ENCODE data around the gene GHRL. TPM values are rescaled to one million over a fixed set of nuclear protein-coding genes. Genes with fewer than 3 reads are reported as not detected.

Gene GHRL
- total and polyA plus RNA-seq, 2 of the 4 experiments (the other 2 are of a cell fraction) = 0.27 TPM; not detected in 1

DNA sequence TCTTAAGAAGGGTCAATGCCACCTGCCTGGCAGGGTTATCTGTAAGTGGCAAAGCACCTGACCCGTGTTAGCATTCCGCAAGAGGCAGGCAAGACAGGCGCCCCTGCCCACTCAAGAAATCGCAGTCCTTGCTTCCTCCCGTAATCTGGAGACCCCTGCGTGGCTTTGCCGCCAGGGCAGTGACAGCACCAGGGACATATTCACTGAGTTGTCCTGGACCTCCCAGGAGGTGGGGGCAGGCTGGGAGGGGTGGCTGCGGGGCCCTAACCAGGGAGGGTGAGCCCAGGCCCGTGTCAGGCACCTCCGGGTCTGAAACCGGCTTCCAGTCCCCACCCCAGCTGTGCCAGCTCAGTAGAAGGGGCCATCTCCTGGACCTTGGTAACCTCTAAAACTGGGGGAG, 44.0 kb upstream of the GHRL start:
- H4K8ac ChIP-seq (ENCODE audit: low read depth in 2 of 2, low read length in 2 of 2) = no peak overlapping the region
- no peak overlapping the region for H4K91ac ChIP-seq (ENCODE audit: insufficient read depth, low read depth, low read length)
- H2BK5ac ChIP-seq (ENCODE audit: low read depth, low read length, poor library complexity, severe bottlenecking) = no peak overlapping the region
- no peak overlapping the region for H3K56ac ChIP-seq (ENCODE audit: extremely low read depth, insufficient read depth, low read length)
- H3K4me1 ChIP-seq (ENCODE audit: control insufficient read depth, insufficient read depth, low read length) = no peaks in the 10 kb centered on the region
- no peak overlapping the region for H3K18ac ChIP-seq (ENCODE audit: low read depth, low read length)
- DNase-seq (no peak), ATAC-seq (ENCODE audit: low read depth) (no peak)
- H2AK5ac ChIP-seq (ENCODE audit: low read depth, low read length) = no peak overlapping the region
- no peak overlapping the region for H3K27ac ChIP-seq (ENCODE audit: insufficient read depth, low read length)
- H2BK15ac ChIP-seq (ENCODE audit: low read depth, low read length) = no peak overlapping the region
- no peaks in the 10 kb centered on the region for H3K79me1 ChIP-seq (ENCODE audit: low read depth in 1 of 2, low read length in 2 of 2)
- no peak overlapping the region for H4K5ac ChIP-seq (ENCODE audit: low read depth, low read length)
- H2AK9ac ChIP-seq (replicated peaks; ENCODE audit: low read depth, low read length, poor library complexity) = no peak overlapping the region
- intact Hi-C loops (cut with micrococcal nuclease) = no loop called here
- BruUV-seq (replicated peaks) = no TSS peak
- no peak overlapping the region for H3K9ac ChIP-seq (ENCODE audit: low read depth, low read length)
- H3K27me3 ChIP-seq (ENCODE audit: control insufficient read depth, insufficient read depth, low read length) = peaks cover 45% of the 10 kb centered on the region
- H2BK20ac ChIP-seq (ENCODE audit: low read depth, low read length) = no peak overlapping the region
- no peaks in the 10 kb centered on the region for H3K36me3 ChIP-seq (ENCODE audit: control insufficient read depth, insufficient read depth, low read length)
- no peaks in the 10 kb centered on the region for H3K9me3 ChIP-seq (ENCODE audit: control insufficient read depth, insufficient read depth, low read length)
- H3K4me3 ChIP-seq (ENCODE audit: insufficient read depth, low read depth, low read length) = no peak overlapping the region
- CTCF ChIA-PET = no interaction called here
- 80% methylated on average over 1 of the region's 11 CpGs; no CpG with 5 or more reads in 1 of the 2 experiments for WGBS, 2 experiments (ENCODE audit: extremely low coverage in 2 of 2, insufficient read length in 1 of 2)
- H2AFZ ChIP-seq (replicated peaks; ENCODE audit: low read length, poor library complexity) = no peak overlapping the region
- TF ChIP-seq MXI1 (IDR thresholded peaks at IDR 0.05; ENCODE audit: borderline replicate concordance, low read depth, low read length) = no peak
- TF ChIP-seq, protein P1, sequence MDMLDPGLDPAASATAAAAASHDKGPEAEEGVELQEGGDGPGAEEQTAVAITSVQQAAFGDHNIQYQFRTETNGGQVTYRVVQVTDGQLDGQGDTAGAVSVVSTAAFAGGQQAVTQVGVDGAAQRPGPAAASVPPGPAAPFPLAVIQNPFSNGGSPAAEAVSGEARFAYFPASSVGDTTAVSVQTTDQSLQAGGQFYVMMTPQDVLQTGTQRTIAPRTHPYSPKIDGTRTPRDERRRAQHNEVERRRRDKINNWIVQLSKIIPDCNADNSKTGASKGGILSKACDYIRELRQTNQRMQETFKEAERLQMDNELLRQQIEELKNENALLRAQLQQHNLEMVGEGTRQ (IDR thresholded peaks at IDR 0.05; ENCODE audit: low read depth, low read length) = no peak
- no peak for TF ChIP-seq MAZ (IDR thresholded peaks at IDR 0.05; ENCODE audit: borderline replicate concordance, low read depth, low read length)
- TF ChIP-seq FOS (IDR thresholded peaks at IDR 0.05; ENCODE audit: low read depth, low read length) = no peak
- TF ChIP-seq SMC3 (IDR thresholded peaks at IDR 0.05; ENCODE audit: low read depth, low read length) = no peak
- TF ChIP-seq, protein P2, sequence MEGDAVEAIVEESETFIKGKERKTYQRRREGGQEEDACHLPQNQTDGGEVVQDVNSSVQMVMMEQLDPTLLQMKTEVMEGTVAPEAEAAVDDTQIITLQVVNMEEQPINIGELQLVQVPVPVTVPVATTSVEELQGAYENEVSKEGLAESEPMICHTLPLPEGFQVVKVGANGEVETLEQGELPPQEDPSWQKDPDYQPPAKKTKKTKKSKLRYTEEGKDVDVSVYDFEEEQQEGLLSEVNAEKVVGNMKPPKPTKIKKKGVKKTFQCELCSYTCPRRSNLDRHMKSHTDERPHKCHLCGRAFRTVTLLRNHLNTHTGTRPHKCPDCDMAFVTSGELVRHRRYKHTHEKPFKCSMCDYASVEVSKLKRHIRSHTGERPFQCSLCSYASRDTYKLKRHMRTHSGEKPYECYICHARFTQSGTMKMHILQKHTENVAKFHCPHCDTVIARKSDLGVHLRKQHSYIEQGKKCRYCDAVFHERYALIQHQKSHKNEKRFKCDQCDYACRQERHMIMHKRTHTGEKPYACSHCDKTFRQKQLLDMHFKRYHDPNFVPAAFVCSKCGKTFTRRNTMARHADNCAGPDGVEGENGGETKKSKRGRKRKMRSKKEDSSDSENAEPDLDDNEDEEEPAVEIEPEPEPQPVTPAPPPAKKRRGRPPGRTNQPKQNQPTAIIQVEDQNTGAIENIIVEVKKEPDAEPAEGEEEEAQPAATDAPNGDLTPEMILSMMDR (conservative IDR thresholded peaks at IDR 0.05; ENCODE audit: low read depth, low read length) = no peak
- no peak for TF ChIP-seq MAFK (IDR thresholded peaks at IDR 0.05; ENCODE audit: low read depth, low read length)
- TF ChIP-seq ELK1 (IDR thresholded peaks at IDR 0.05; ENCODE audit: borderline replicate concordance, low read depth, low read length) = no peak
- TF ChIP-seq NFE2L2 (IDR thresholded peaks at IDR 0.05; ENCODE audit: low read depth, low read length) = no peak
- TF ChIP-seq POLR2A (IDR thresholded peaks at IDR 0.05; ENCODE audit: low read depth, low read length) = no peak
- no peak for TF ChIP-seq BHLHE40 (IDR thresholded peaks at IDR 0.05; ENCODE audit: low read depth, low read length)
- no peak for TF ChIP-seq RCOR1 (IDR thresholded peaks at IDR 0.05; ENCODE audit: insufficient replicate concordance, low read length)
- no peak for TF ChIP-seq RAD21 (IDR thresholded peaks at IDR 0.05; ENCODE audit: low read length)
- no peak for TF ChIP-seq CHD1 (IDR thresholded peaks at IDR 0.05; ENCODE audit: low read depth, low read length)
- no peak for TF ChIP-seq RFX5 (IDR thresholded peaks at IDR 0.05; ENCODE audit: low read depth, low read length)
- TF ChIP-seq CEBPB (IDR thresholded peaks at IDR 0.05; ENCODE audit: low read depth, low read length) = no peak
- in situ Hi-C loops (cut with MboI; ENCODE audit: low sequenced_read_pairs) = no loop called here
- H3K4me2 ChIP-seq (ENCODE audit: low read depth, low read length) = no peak overlapping the region
- POLR2A ChIA-PET (ENCODE audit: unreplicated experiment) = no interaction called here
- H4K20me1 ChIP-seq (ENCODE audit: insufficient read depth, low read length) = no peaks in the 10 kb centered on the region
- no peak overlapping the region for H3K14ac ChIP-seq (replicated peaks; ENCODE audit: low read depth, low read length)
- H2BK120ac ChIP-seq (ENCODE audit: low read depth, low read length) = no peak overlapping the region
- H3K4ac ChIP-seq (ENCODE audit: low read depth, low read length) = no peak overlapping the region
- peaks cover 3% of the 10 kb centered on the region; the same call in 1 of the 2 replicates for H3K9me1 ChIP-seq (ENCODE audit: insufficient read depth, low read length)
- dilution Hi-C loops (cut with HindIII; ENCODE audit: low sequenced_read_pairs, unreplicated experiment) = no loop called here
- H3K23ac ChIP-seq (ENCODE audit: low read depth, low read length) = no peak overlapping the region

Data from IMR-90 (cell line).